DND-41 (cell line): ENCODE data around the gene ADM2.

Experiments
- CTCF ChIP-seq: IDR thresholded peaks from 2 replicates; pipeline ENCODE4 v1.5.1; 2012; ENCODE audit warnings: borderline replicate concordance, low read length, moderate library complexity, mild to moderate bottlenecking; ENCODE audit not compliant: poor library complexity, severe bottlenecking; ENCODE audit errors: extremely low read depth
- EZH2 ChIP-seq: IDR thresholded peaks from 3 replicates; pipeline ENCODE4 v1.6.1; 2012; ENCODE audit warnings: borderline replicate concordance, low read depth, mild to moderate bottlenecking, moderate library complexity, low read length, inconsistent platforms; ENCODE audit not compliant: severe bottlenecking

- TF ChIP-seq CTCF (no peak), EZH2 (no peak)
These were observed 9.4 kb downstream of the ADM2 start for GRCh38 chr22:50490531-50491308.
